ENCODE data around the gene EIF5A. TPM values are rescaled to one million over a fixed set of nuclear protein-coding genes. Genes with fewer than 3 reads are reported as not detected.
A peak's percentile ranks its signal among the peaks of the same experiment; 100 is the strongest.

The EIF5A gene
- total and polyA plus RNA-seq, 2 of the 8 experiments (the other 6 are each of a cell fraction or from before 2014, with no cell fraction given) = 717 to 1,172 TPM

- TF ChIP-seq CHD7 (IDR thresholded peaks at IDR 0.05; ENCODE audit: insufficient replicate concordance, low read length) = no peak
- peak; percentile 61; the same call in 1 of the 2 replicates for TF ChIP-seq CHD2 (IDR thresholded peaks at IDR 0.05; ENCODE audit: low read length)
- TF ChIP-seq RAD21 (IDR thresholded peaks at IDR 0.05 in 1 of 2, conservative IDR thresholded peaks at IDR 0.05 in 1 of 2; ENCODE audit: low read depth in 2 of 2, low read length in 2 of 2) = peak; percentile 95 to 96
- TF ChIP-seq POU5F1 (IDR thresholded peaks at IDR 0.05; ENCODE audit: low read depth, low read length) = no peak
- peak; percentile 71; the same call in 1 of the 2 replicates for TF ChIP-seq YY1 (IDR thresholded peaks at IDR 0.05; ENCODE audit: low read depth, low read length)
Measured at GRCh38 chr17:7280519-7281073, 26.8 kb upstream of the EIF5A start (continued).

Data from H1 (cell line).